H1 (cell line): Measurements from ENCODE around the gene RFX3. TPM values are rescaled to one million over a fixed set of nuclear protein-coding genes. Genes with fewer than 3 reads are reported as not detected.

Experiments
- CTCF ChIA-PET: fragments of 300-600 bp; sonication (Branson Sonifier 250); formaldehyde crosslinking; loops from one replicate; lab custom pipeline; 2021; ENCODE audit not compliant: partially characterized antibody; lab: Charles Lee
- POLR2A ChIA-PET: fragments of 300-600 bp; sonication (Branson Sonifier 250); formaldehyde crosslinking; loops from one replicate; lab custom pipeline; 2021; ENCODE audit warnings: inconsistent platforms; ENCODE audit not compliant: partially characterized antibody; lab: Charles Lee
- DNase-seq, 2 experiments: peaks; one replicate each; pipeline versions ENCODE4 v3.0.0 to v3.0.0-alpha.2; 2010 to 2022; ENCODE audit warnings: low spot score in 2 of 2, low read depth in 1 of 2, mixed read lengths in 1 of 2
- FAIRE-seq: peaks from 2 replicates; lab custom pipeline; 2011; peaks lifted over from hg19 to GRCh38; lab: Jason Lieb, UNC
- H2AFZ ChIP-seq: 2 replicates; pipeline ENCODE4 v1.8.1; 2012; ENCODE audit warnings: low read length, inconsistent platforms
- H2AK5ac ChIP-seq: 2 replicates; pipeline ENCODE4 v1.6.1; 2013; ENCODE audit warnings: low read depth, low read length
- H2BK120ac ChIP-seq: replicated peaks from 2 replicates; pipeline ENCODE3; 2013; ENCODE audit warnings: low read depth, low read length, inconsistent platforms
- H2BK12ac ChIP-seq: 2 replicates; pipeline ENCODE4 v1.6.1; 2013; ENCODE audit warnings: low read depth, low read length
- H2BK15ac ChIP-seq: 2 replicates; pipeline ENCODE4 v1.6.1; 2013; ENCODE audit warnings: low read length
- H2BK20ac ChIP-seq: 2 replicates; pipeline ENCODE4 v1.6.1; 2013; ENCODE audit warnings: low read length
- H2BK5ac ChIP-seq: 2 replicates; pipeline ENCODE4 v1.6.1; 2013; ENCODE audit warnings: low read depth, low read length
- H3K14ac ChIP-seq: 2 replicates; pipeline ENCODE4 v1.6.1; 2013; ENCODE audit warnings: inconsistent platforms; ENCODE audit not compliant: insufficient read length
- H3K18ac ChIP-seq: 2 replicates; pipeline ENCODE4 v1.6.1; 2013; ENCODE audit warnings: low read length; ENCODE audit errors: extremely low read depth
- H3K23ac ChIP-seq: 2 replicates; pipeline ENCODE4 v1.6.1; 2013; ENCODE audit warnings: inconsistent platforms; ENCODE audit not compliant: insufficient read length
- H3K23me2 ChIP-seq: 2 replicates; pipeline ENCODE4 v1.6.1; 2013; ENCODE audit warnings: low read depth, low read length
- H3K27ac ChIP-seq: 2 replicates; pipeline ENCODE4 v1.6.1; 2011; ENCODE audit warnings: low read depth, low read length, inconsistent platforms
- H3K27me3 ChIP-seq, 4 experiments: replicated peaks in 1 of 4; 1 replicate in 1 of 4; 2 replicates in 3 of 4; pipeline versions ENCODE4 v1.6.1 to v1.8.1; 2011 to 2013; ENCODE audit warnings: low read length in 3 of 4, mild to moderate bottlenecking in 3 of 4, inconsistent platforms in 2 of 4, mixed read lengths in 2 of 4, moderate library complexity in 1 of 4; ENCODE audit not compliant: control insufficient read depth in 3 of 4, insufficient read depth in 3 of 4; ENCODE audit errors: extremely low read depth in 1 of 4
- H3K36me3 ChIP-seq, 4 experiments: 2 replicates each; pipeline versions ENCODE4 v1.6.1 to v1.8.1; 2011 to 2013; ENCODE audit warnings: mild to moderate bottlenecking in 4 of 4, low read length in 3 of 4, moderate library complexity in 2 of 4, control low read depth in 1 of 4, inconsistent platforms in 1 of 4; ENCODE audit not compliant: insufficient read depth in 4 of 4, control insufficient read depth in 2 of 4
- H3K4ac ChIP-seq: replicated peaks from 2 replicates; pipeline ENCODE3; 2013; ENCODE audit warnings: low read length, low read depth, mixed read lengths, inconsistent platforms; ENCODE audit not compliant: insufficient read length
- H3K4me1 ChIP-seq, 4 experiments: replicated peaks in 1 of 4; 1 replicate in 1 of 4; 2 replicates in 3 of 4; pipeline versions ENCODE4 v1.6.1 to v1.8.1; 2011 to 2013; ENCODE audit warnings: low read length in 3 of 4, inconsistent platforms in 2 of 4, mixed read lengths in 1 of 4; ENCODE audit not compliant: insufficient read depth in 4 of 4, control insufficient read depth in 3 of 4
- H3K4me2 ChIP-seq, 2 experiments: 2 replicates each; pipeline versions ENCODE4 v1.6.1 to v1.8.1; 2011 to 2013; ENCODE audit warnings: low read depth in 2 of 2, low read length in 2 of 2, control low read depth in 1 of 2, inconsistent platforms in 1 of 2, mild to moderate bottlenecking in 1 of 2; ENCODE audit not compliant: insufficient read depth in 1 of 2
- H3K4me3 ChIP-seq, 4 experiments: fragments of 200-600, 300-600 bp in 1 of 4; sonication (generic), shearing (Covaris generic), sonication (Bioruptor Twin) in 1 of 4; 2 replicates each; pipeline versions ENCODE4 v1.5.1 to v1.8.1; 2011 to 2016; ENCODE audit warnings: low read length in 4 of 4, low read depth in 3 of 4, control low read depth in 2 of 4, inconsistent platforms in 2 of 4, mild to moderate bottlenecking in 2 of 4, mixed read lengths in 1 of 4, moderate library complexity in 1 of 4; ENCODE audit not compliant: insufficient read depth in 2 of 4; ENCODE audit errors: extremely low read depth in 1 of 4
- H3K56ac ChIP-seq: replicated peaks from 2 replicates; pipeline ENCODE3; 2013; ENCODE audit warnings: low read depth, mild to moderate bottlenecking, mixed read lengths, low read length, inconsistent platforms; ENCODE audit not compliant: insufficient read length
- H3K79me1 ChIP-seq: 2 replicates; pipeline ENCODE4 v1.6.1; 2013; ENCODE audit warnings: low read depth, low read length, control low read depth
- H3K79me2 ChIP-seq, 2 experiments: 2 replicates each; pipeline versions ENCODE4 v1.6.1 to v1.8.1; 2012 to 2013; ENCODE audit warnings: low read length in 2 of 2, mild to moderate bottlenecking in 2 of 2, inconsistent platforms in 1 of 2; ENCODE audit not compliant: insufficient read depth in 2 of 2, control insufficient read depth in 1 of 2
- H3K9ac ChIP-seq, 4 experiments: replicated peaks in 1 of 4; 1 replicate in 1 of 4; 2 replicates in 3 of 4; pipeline versions ENCODE4 v1.6.1 to v1.8.1; 2011 to 2013; ENCODE audit warnings: low read depth in 3 of 4, low read length in 3 of 4, control low read depth in 2 of 4, mild to moderate bottlenecking in 2 of 4, moderate library complexity in 2 of 4, inconsistent platforms in 1 of 4; ENCODE audit errors: extremely low read depth in 1 of 4
- H3K9me3 ChIP-seq, 2 experiments: 2 replicates each; pipeline versions ENCODE4 v1.6.1 to v1.8.1; 2012 to 2013; ENCODE audit warnings: mild to moderate bottlenecking in 2 of 2, moderate library complexity in 2 of 2, control low read depth in 1 of 2, inconsistent platforms in 1 of 2, low read depth in 1 of 2, low read length in 1 of 2, mixed read lengths in 1 of 2; ENCODE audit not compliant: insufficient read depth in 2 of 2
- H4K20me1 ChIP-seq, 2 experiments: replicated peaks in 1 of 2; 2 replicates each; pipeline versions ENCODE3 to v1.8.1; 2011 to 2013; ENCODE audit warnings: inconsistent platforms in 2 of 2, low read length in 2 of 2, mild to moderate bottlenecking in 1 of 2; ENCODE audit not compliant: insufficient read depth in 2 of 2, control insufficient read depth in 1 of 2
- H4K5ac ChIP-seq: 2 replicates; pipeline ENCODE4 v1.6.1; 2013; ENCODE audit warnings: low read length, low read depth, mixed read lengths, inconsistent platforms; ENCODE audit not compliant: insufficient read length
- H4K8ac ChIP-seq: 2 replicates; pipeline ENCODE4 v1.8.0; 2013; ENCODE audit warnings: mild to moderate bottlenecking, moderate library complexity, low read length, inconsistent platforms; ENCODE audit not compliant: insufficient read depth; ENCODE audit errors: extremely low read depth
- H4K91ac ChIP-seq: replicated peaks from 2 replicates; pipeline ENCODE3; 2013; ENCODE audit warnings: low read length, mixed read lengths, inconsistent platforms; ENCODE audit not compliant: insufficient read length
- CBX5 ChIP-seq: fragments of 300-800, 300-1000 bp; sonication (generic); IDR thresholded peaks from 2 replicates; pipeline ENCODE4 v1.7.1; 2016; ENCODE audit warnings: antibody characterized with exemption, low read length, low read depth
- CBX8 ChIP-seq: fragments of 300-800, 300-1000 bp; sonication (generic); IDR thresholded peaks from 2 replicates; pipeline ENCODE4 v1.7.1; 2016; ENCODE audit warnings: low read depth, low read length, borderline replicate concordance
- CHD2 ChIP-seq: IDR thresholded peaks from 2 replicates; pipeline ENCODE4 v1.6.1; 2012; ENCODE audit warnings: low read length, improper control_type of control experiment
- GABPA ChIP-seq: IDR thresholded peaks from 2 replicates; pipeline ENCODE4 v1.6.1; 2011; ENCODE audit warnings: mild to moderate bottlenecking, low read length, moderate library complexity, borderline replicate concordance; ENCODE audit not compliant: insufficient read depth
- KDM4A ChIP-seq: IDR thresholded peaks from one replicate; pipeline ENCODE4 v1.7.1; 2012; ENCODE audit warnings: low read depth, mild to moderate bottlenecking, moderate library complexity, low read length, inconsistent platforms; ENCODE audit not compliant: severe bottlenecking
- RBBP5 ChIP-seq: IDR thresholded peaks from 2 replicates; pipeline ENCODE4 v1.7.1; 2012; ENCODE audit warnings: low read depth, mild to moderate bottlenecking, inconsistent platforms, low read length, moderate library complexity, borderline replicate concordance
- SIX5 ChIP-seq: IDR thresholded peaks from 2 replicates; pipeline ENCODE4 v1.6.1; 2011; ENCODE audit warnings: mild to moderate bottlenecking, low read depth, low read length
- TEAD4 ChIP-seq: IDR thresholded peaks from 2 replicates; pipeline ENCODE4 v1.6.1; 2012; ENCODE audit warnings: low read depth, low read length, inconsistent platforms, mixed read lengths
- ZNF274 ChIP-seq: IDR thresholded peaks from 2 replicates; pipeline ENCODE4 v1.7.0; 2012; ENCODE audit warnings: low read length, borderline replicate concordance; ENCODE audit errors: extremely low read depth
- WGBS, 2 experiments: shearing (Covaris generic) in 1 of 2; methylation state at CpG; one replicate each; pipeline versions ENCODE4 v1.1.6 to v1.1.7; 2013 to 2015; ENCODE audit warnings: low lambda C conversion rate in 2 of 2, mixed read lengths in 2 of 2, inconsistent platforms in 1 of 2, low coverage in 1 of 2, missing lambda C conversion rate in 1 of 2; ENCODE audit not compliant: insufficient replicate concordance in 2 of 2, insufficient coverage in 1 of 2, insufficient read length in 1 of 2; ENCODE audit errors: extremely low coverage in 1 of 2, missing lambda C conversion rate in 1 of 2; 5-methylcytosine and 5-hydroxymethylcytosine counted together
- polyA plus RNA-seq, 7 experiments: library from polyadenylated mRNA; depleted of rRNA in 3 of 7; stranded (reverse) in 5 of 7; unstranded in 2 of 7; fragments of >200 nt in 5 of 7; fragments of 200-250 nt in 2 of 7; gene quantifications; 1 replicate in 5 of 7; 2 replicates in 1 of 7; 4 replicates in 1 of 7; pipeline versions ENCODE4 v1.2.1 to v1.2.3, GENCODE V29; 2011 to 2013; ENCODE audit warnings: missing spikeins in 2 of 7, mixed read lengths in 2 of 7
- total RNA-seq: library from RNA; stranded (reverse); fragmentation: NEBNext Ultra II Directional; extraction: Animal tissue kit (Norgen Biotek cat#: 25700); gene quantifications from 2 replicates; pipeline ENCODE4 v1.2.1, GENCODE V29; 2021

RFX3 gene
- total and polyA plus RNA-seq, 2 of the 8 experiments (the other 6 are each of a cell fraction or from before 2014, with no cell fraction given): 4.9 to 22.6 TPM

DNA sequence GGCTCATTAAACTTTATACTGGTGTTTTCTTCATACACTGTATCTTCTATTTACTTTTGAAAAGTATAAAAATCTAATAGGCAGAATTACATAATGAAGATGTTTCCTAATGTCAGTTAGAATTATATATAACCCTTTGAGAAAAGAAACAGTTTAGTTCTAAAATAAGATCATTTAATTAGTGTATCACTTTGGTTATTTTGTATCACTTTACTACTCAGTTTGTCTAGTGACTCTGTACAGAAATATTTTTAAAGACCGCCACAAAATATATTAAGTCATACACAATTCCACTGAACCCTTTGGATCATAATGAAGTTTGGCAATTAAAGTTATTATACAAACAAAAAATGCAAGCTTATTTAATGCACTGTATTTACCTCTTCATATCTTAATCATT is 15.0 kb downstream of the RFX3 start:
- no peak overlapping the region for H2BK12ac ChIP-seq
- H3K4me3 ChIP-seq: no peak overlapping the region
- H4K5ac ChIP-seq: no peak overlapping the region
- no peak overlapping the region for H2AFZ ChIP-seq
- 94% methylated on average over 1 of the region's 1 CpG; no CpG with 5 or more reads in 1 of the 2 experiments for WGBS, 2 experiments
- H3K23me2 ChIP-seq: no peaks in the 10 kb centered on the region
- no peak overlapping the region for H4K8ac ChIP-seq
- H2BK5ac ChIP-seq: no peak overlapping the region
- H2BK20ac ChIP-seq: no peak overlapping the region
- no peak overlapping the region for H3K4me2 ChIP-seq
- no peak overlapping the region for H3K4ac ChIP-seq
- no peak overlapping the region for H2BK120ac ChIP-seq
- peaks cover 0 to 76% of the 10 kb centered on the region in 2 experiments; a peak in 2 of 4 replicates for H3K79me2 ChIP-seq
- H3K23ac ChIP-seq: no peak overlapping the region
- no peak overlapping the region for H2BK15ac ChIP-seq
- H4K91ac ChIP-seq: no peak overlapping the region
- CTCF ChIA-PET: no interaction called here
- H3K27ac ChIP-seq: no peak overlapping the region
- H3K56ac ChIP-seq: no peak overlapping the region
- POLR2A ChIA-PET: no interaction called here
- DNase-seq (no peak), FAIRE-seq (no peak)
- H3K18ac ChIP-seq: no peak overlapping the region
- H2AK5ac ChIP-seq: no peak overlapping the region
- no peaks in the 10 kb centered on the region for H3K27me3 ChIP-seq
- no peaks in the 10 kb centered on the region for H3K79me1 ChIP-seq
- no peak overlapping the region for H3K14ac ChIP-seq
- no peaks in the 10 kb centered on the region for H3K36me3 ChIP-seq
- no peak overlapping the region for H3K9ac ChIP-seq
- H4K20me1 ChIP-seq: peaks cover 0 to 1% of the 10 kb centered on the region in 2 experiments
- no peak for TF ChIP-seq GABPA
- TF ChIP-seq KDM4A: no peak
- no peak for TF ChIP-seq SIX5
- no peak for TF ChIP-seq CBX8
- no peak for TF ChIP-seq CHD2
- TF ChIP-seq CBX5: no peak
- TF ChIP-seq ZNF274: no peak
- no peak for TF ChIP-seq RBBP5
- no peak for TF ChIP-seq TEAD4
- H3K4me1 ChIP-seq: peaks cover 0 to 8% (median under 1%) of the 10 kb centered on the region in 4 experiments; a peak in 1 of 7 replicates
- H3K9me3 ChIP-seq: no peaks in the 10 kb centered on the region
